Lower lobe of right lung (tissue), 2 donors: ENCODE results near the gene LRRK1. TPM values are rescaled to one million over a fixed set of nuclear protein-coding genes. Genes with fewer than 3 reads are reported as not detected.

ENCODE experiments used
- ATAC-seq, 2 donors: fragments of 200-7000 bp; cut with Tn5 transposase; one replicate each; pipeline ENCODE4 v1.9.1; 2020 to 2022; ENCODE audit warnings: mild to moderate bottlenecking in 2 of 2, moderate library complexity in 2 of 2
- DNase-seq: peaks from one replicate; pipeline ENCODE4 v3.0.0-alpha.2; 2020
- H3K27ac ChIP-seq: fragments of 200-600 bp; one replicate; pipeline ENCODE4 v1.8.0; 2022
- H3K27me3 ChIP-seq: fragments of 200-600 bp; one replicate; pipeline ENCODE4 v1.8.0; 2022; ENCODE audit warnings: low read depth
- H3K36me3 ChIP-seq: fragments of 200-600 bp; one replicate; pipeline ENCODE4 v1.8.0; 2022; ENCODE audit warnings: mild to moderate bottlenecking
- H3K4me1 ChIP-seq: fragments of 200-600 bp; one replicate; pipeline ENCODE4 v1.8.0; 2022
- H3K4me3 ChIP-seq: fragments of 200-600 bp; one replicate; pipeline ENCODE4 v1.8.0; 2022; ENCODE audit warnings: mild to moderate bottlenecking
- H3K9me3 ChIP-seq: fragments of 200-600 bp; one replicate; pipeline ENCODE4 v1.8.0; 2022
- CTCF ChIP-seq: fragments of 200-600 bp; IDR thresholded peaks from one replicate; pipeline ENCODE4 v1.8.0; 2022; ENCODE audit warnings: antibody characterized with exemption, mild to moderate bottlenecking
- intact Hi-C: fragments of 100-400 bp; cut with DNase I; formaldehyde crosslinking; loops from one replicate; pipeline ENCODE4 v1.11.0; 2022
- total RNA-seq: library from RNA; stranded (reverse); fragmentation: NEBNext Ultra II Directional; extraction: Animal tissue kit (Norgen Biotek cat#: 25700); gene quantifications from one replicate; pipeline ENCODE4 v1.2.1, GENCODE V29; 2021
- donor health status: DM: no; HTN: yes; CAD: no; lungs with severe emphysema.

Gene LRRK1
- total RNA-seq, 1 donor from 2014 or later = 24.3 TPM

- TF ChIP-seq CTCF = no peak
- Histone ChIP-seq H3K9me3 (no peaks in the 10 kb centered on the region), H3K27ac (peak overlapping the region; percentile 77), H3K4me1 (peaks cover 22% of the 10 kb centered on the region), H3K27me3 (peaks cover 7% of the 10 kb centered on the region), H3K36me3 (no peaks in the 10 kb centered on the region), H3K4me3 (peak overlapping the region; percentile 34)
- intact Hi-C loops = no loop called here
- ATAC-seq (no peak), DNase-seq (no peak)
These were observed 17.3 kb upstream of the LRRK1 start for GRCh38 chr15:100901702-100902435.

- peaks cover 3% of the 10 kb centered on the region for H3K27me3 ChIP-seq
- peaks cover 22% of the 10 kb centered on the region for H3K4me1 ChIP-seq
- H3K27ac ChIP-seq = peak overlapping the region; percentile 77
- intact Hi-C loops = no loop called here
- no peaks in the 10 kb centered on the region for H3K36me3 ChIP-seq
- H3K4me3 ChIP-seq = peak overlapping the region; percentile 34
- no peaks in the 10 kb centered on the region for H3K9me3 ChIP-seq
- peak; percentile 80 for DNase-seq
- no peak for TF ChIP-seq CTCF
- peak; percentile 93 to 96 for ATAC-seq
These were observed 16.6 kb upstream of the LRRK1 start for GRCh38 chr15:100902436-100903167.

- no peak for TF ChIP-seq CTCF
- intact Hi-C loops = no loop called here
- H3K36me3 ChIP-seq = no peaks in the 10 kb centered on the region
- H3K27ac ChIP-seq = peak overlapping the region; percentile 77
- no peak overlapping the region for H3K4me3 ChIP-seq
- peaks cover 22% of the 10 kb centered on the region for H3K4me1 ChIP-seq
- ATAC-seq = no peak
- no peak for DNase-seq
- H3K27me3 ChIP-seq = no peaks in the 10 kb centered on the region
- no peaks in the 10 kb centered on the region for H3K9me3 ChIP-seq
These were observed 16.0 kb upstream of the LRRK1 start for GRCh38 chr15:100903168-100903554.

GRCh38 chr15:100905850-100906249 is 13.3 kb upstream of the LRRK1 start:
- DNase-seq (no peak), ATAC-seq (no peak)
- Histone ChIP-seq H3K4me3 (no peak overlapping the region), H3K4me1 (peaks cover 22% of the 10 kb centered on the region), H3K27me3 (peaks cover 5% of the 10 kb centered on the region), H3K9me3 (no peaks in the 10 kb centered on the region), H3K27ac (no peak overlapping the region), H3K36me3 (no peaks in the 10 kb centered on the region)
- intact Hi-C loops = no loop called here
- no peak for TF ChIP-seq CTCF

- no peak for TF ChIP-seq CTCF
- no peaks in the 10 kb centered on the region for H3K4me1 ChIP-seq
- intact Hi-C loops = no loop called here
- no peak for DNase-seq
- no peak for ATAC-seq
- no peak overlapping the region for H3K27ac ChIP-seq
- H3K9me3 ChIP-seq = no peaks in the 10 kb centered on the region
- peaks cover 5% of the 10 kb centered on the region for H3K27me3 ChIP-seq
- H3K4me3 ChIP-seq = no peak overlapping the region
- H3K36me3 ChIP-seq = no peaks in the 10 kb centered on the region
These were observed 10.7 kb upstream of the LRRK1 start for GRCh38 chr15:100908466-100908865.
